ENCODE data around the gene EPB41L2. TPM values are rescaled to one million over a fixed set of nuclear protein-coding genes. Genes with fewer than 3 reads are reported as not detected.

EPB41L2 gene
- total and polyA plus RNA-seq, 2 donors (not counting 1 experiment from before 2014, with no cell fraction given), result 113 to 264 TPM

DNA sequence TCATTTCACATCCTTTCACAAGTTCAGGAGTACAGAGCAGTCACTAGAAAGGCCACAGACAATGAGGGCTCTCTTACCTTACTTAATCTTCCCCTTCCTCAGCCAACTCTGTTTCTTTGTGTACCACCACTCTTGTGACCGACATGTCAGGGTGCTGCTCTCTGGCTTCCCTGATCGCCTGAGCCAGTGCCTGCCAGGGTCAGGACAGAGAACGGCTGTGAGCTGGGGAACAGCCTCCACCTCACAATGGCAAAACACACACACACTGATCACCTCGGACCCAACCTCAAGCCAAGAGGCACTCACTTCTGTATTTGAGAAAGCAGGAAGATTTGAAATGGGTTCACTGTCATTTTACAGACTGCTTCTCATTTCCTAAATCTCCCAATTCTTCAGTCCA, 205.0 kb downstream of the EPB41L2 start:
- Histone ChIP-seq H3K27ac (ENCODE audit: insufficient read depth, low read length) (no peak overlapping the region), H3K36me3 (ENCODE audit: control insufficient read depth, insufficient read depth, low read length) (peaks cover 7% of the 10 kb centered on the region), H3K27me3 (ENCODE audit: control insufficient read depth, insufficient read depth, low read length) (no peaks in the 10 kb centered on the region), H3K9ac (ENCODE audit: insufficient read depth, low read length) (no peak overlapping the region), H4K20me1 (ENCODE audit: control insufficient read depth, extremely low read depth, insufficient read depth, low read length) (no peaks in the 10 kb centered on the region), H3K4me1 (ENCODE audit: control insufficient read depth, extremely low read depth, insufficient read depth, low read length) (peaks cover 6% of the 10 kb centered on the region), H2AFZ (ENCODE audit: low read length) (no peak overlapping the region), H3K79me2 (ENCODE audit: control insufficient read depth, insufficient read depth, low read length) (no peaks in the 10 kb centered on the region), H3K9me3 (ENCODE audit: control insufficient read depth, insufficient read depth, low read depth, low read length) (no peaks in the 10 kb centered on the region), H3K4me3 (replicated peaks in 1 of 4; ENCODE audit: control extremely low read depth in 1 of 4, insufficient read depth in 1 of 4, low read depth in 3 of 4, low read length in 4 of 4) (no peak overlapping the region), H3K4me2 (ENCODE audit: extremely low read depth, insufficient read depth, low read length) (no peak overlapping the region)
- no peak for DNase-seq (ENCODE audit: low read depth in 2 of 2)
- no peak for TF ChIP-seq EZH2 (IDR thresholded peaks at IDR 0.05; ENCODE audit: low read length, missing control alignments)
- TF ChIP-seq, protein P1, sequence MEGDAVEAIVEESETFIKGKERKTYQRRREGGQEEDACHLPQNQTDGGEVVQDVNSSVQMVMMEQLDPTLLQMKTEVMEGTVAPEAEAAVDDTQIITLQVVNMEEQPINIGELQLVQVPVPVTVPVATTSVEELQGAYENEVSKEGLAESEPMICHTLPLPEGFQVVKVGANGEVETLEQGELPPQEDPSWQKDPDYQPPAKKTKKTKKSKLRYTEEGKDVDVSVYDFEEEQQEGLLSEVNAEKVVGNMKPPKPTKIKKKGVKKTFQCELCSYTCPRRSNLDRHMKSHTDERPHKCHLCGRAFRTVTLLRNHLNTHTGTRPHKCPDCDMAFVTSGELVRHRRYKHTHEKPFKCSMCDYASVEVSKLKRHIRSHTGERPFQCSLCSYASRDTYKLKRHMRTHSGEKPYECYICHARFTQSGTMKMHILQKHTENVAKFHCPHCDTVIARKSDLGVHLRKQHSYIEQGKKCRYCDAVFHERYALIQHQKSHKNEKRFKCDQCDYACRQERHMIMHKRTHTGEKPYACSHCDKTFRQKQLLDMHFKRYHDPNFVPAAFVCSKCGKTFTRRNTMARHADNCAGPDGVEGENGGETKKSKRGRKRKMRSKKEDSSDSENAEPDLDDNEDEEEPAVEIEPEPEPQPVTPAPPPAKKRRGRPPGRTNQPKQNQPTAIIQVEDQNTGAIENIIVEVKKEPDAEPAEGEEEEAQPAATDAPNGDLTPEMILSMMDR (conservative IDR thresholded peaks at IDR 0.05 in 1 of 2, IDR thresholded peaks at IDR 0.05 in 1 of 2; ENCODE audit: low read depth in 1 of 2, low read length in 2 of 2), result no peak

DNA sequence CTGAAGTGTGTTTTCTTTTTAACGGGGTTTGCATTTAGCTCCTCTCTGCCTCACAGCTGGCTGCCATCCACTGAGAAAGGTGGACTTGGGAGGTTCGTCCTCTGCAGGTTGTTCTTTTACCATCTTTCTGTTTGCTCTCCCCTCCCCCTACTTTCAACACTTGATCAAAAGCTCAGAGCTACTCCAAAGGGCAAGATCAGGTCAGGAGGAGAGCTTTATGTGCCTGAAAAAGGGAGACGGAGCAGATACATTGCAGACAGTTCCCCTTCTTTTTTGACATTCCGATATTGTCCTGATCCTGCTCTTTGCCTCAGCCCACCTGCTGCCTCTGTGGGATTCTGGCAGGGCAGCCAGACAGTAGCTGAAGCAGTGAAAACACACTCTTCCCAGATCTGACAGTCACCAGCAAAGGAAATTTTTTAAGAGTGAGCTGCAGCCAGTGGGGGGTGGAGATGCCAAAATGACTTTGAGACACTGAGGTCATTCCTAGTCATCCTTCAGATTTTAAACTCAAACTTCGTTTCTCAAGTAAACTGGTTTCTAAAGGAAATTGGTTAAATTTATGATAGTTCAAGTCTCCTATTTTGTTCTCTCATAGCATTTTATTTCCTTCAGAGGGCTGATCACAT, 209.4 kb downstream of the EPB41L2 start:
- H3K27ac ChIP-seq (ENCODE audit: insufficient read depth, low read length), result no peak overlapping the region
- H3K4me3 ChIP-seq (replicated peaks in 1 of 4; ENCODE audit: control extremely low read depth in 1 of 4, insufficient read depth in 1 of 4, low read depth in 3 of 4, low read length in 4 of 4), result no peak overlapping the region
- H3K4me1 ChIP-seq (ENCODE audit: control insufficient read depth, extremely low read depth, insufficient read depth, low read length), result peaks cover 6% of the 10 kb centered on the region
- peak overlapping the region; percentile 36 for H3K4me2 ChIP-seq (ENCODE audit: extremely low read depth, insufficient read depth, low read length)
- no peak overlapping the region for H3K9ac ChIP-seq (ENCODE audit: insufficient read depth, low read length)
- DNase-seq (ENCODE audit: low read depth in 2 of 2), result peak in 1 of 2 donors; percentile 67
- H3K36me3 ChIP-seq (ENCODE audit: control insufficient read depth, insufficient read depth, low read length), result peaks cover 5% of the 10 kb centered on the region
- H3K27me3 ChIP-seq (ENCODE audit: control insufficient read depth, insufficient read depth, low read length), result no peaks in the 10 kb centered on the region
- no peaks in the 10 kb centered on the region for H3K79me2 ChIP-seq (ENCODE audit: control insufficient read depth, insufficient read depth, low read length)
- TF ChIP-seq, protein P1 (conservative IDR thresholded peaks at IDR 0.05 in 1 of 2, IDR thresholded peaks at IDR 0.05 in 1 of 2; ENCODE audit: low read depth in 1 of 2, low read length in 2 of 2), result no peak
- TF ChIP-seq EZH2 (IDR thresholded peaks at IDR 0.05; ENCODE audit: low read length, missing control alignments), result no peak
- no peaks in the 10 kb centered on the region for H4K20me1 ChIP-seq (ENCODE audit: control insufficient read depth, extremely low read depth, insufficient read depth, low read length)
- H3K9me3 ChIP-seq (ENCODE audit: control insufficient read depth, insufficient read depth, low read depth, low read length), result no peaks in the 10 kb centered on the region
- H2AFZ ChIP-seq (ENCODE audit: low read length), result no peak overlapping the region

DNA sequence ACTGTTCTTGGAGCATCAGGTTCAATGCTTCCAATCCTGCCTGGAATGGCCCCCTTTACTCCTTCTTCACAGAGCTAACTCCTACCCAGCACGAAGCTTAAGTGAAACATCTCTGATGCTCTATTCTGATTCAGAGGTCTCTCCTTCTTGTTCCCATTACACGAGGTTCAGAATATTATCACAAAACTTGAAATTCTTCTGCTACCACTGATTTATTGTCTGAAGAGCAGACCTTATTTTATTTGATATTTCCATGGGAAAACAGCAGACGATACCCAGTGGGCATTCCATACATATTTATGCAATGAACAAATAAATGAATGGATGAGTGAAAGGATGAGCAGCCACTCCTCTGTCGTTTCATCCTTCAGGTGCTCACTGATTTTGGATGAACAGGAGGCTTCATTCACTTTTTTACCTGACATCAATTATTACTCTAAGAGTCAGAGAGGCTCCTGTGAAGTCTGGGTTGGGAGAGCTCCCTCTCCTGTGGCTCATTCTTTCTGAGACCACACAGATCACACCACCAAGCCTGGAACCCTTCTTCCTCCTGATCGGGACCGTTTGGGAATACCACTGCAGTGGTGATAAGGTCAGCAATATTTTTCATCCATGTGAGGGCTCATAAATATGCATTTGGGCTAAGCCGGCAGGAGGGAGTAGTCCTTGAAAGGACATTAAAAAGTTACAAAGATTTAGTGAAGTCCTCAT, 210.0 kb downstream of the EPB41L2 start:
- no peaks in the 10 kb centered on the region for H3K79me2 ChIP-seq (ENCODE audit: control insufficient read depth, insufficient read depth, low read length)
- peak in 1 of 2 donors; percentile 45 for DNase-seq (ENCODE audit: low read depth in 2 of 2)
- TF ChIP-seq, protein P1 (conservative IDR thresholded peaks at IDR 0.05 in 1 of 2, IDR thresholded peaks at IDR 0.05 in 1 of 2; ENCODE audit: low read depth in 1 of 2, low read length in 2 of 2), result no peak
- no peak for TF ChIP-seq EZH2 (IDR thresholded peaks at IDR 0.05; ENCODE audit: low read length, missing control alignments)
- H3K4me2 ChIP-seq (ENCODE audit: extremely low read depth, insufficient read depth, low read length), result no peak overlapping the region
- H3K4me1 ChIP-seq (ENCODE audit: control insufficient read depth, extremely low read depth, insufficient read depth, low read length), result peaks cover 6% of the 10 kb centered on the region
- no peak overlapping the region for H3K4me3 ChIP-seq (replicated peaks in 1 of 4; ENCODE audit: control extremely low read depth in 1 of 4, insufficient read depth in 1 of 4, low read depth in 3 of 4, low read length in 4 of 4)
- H3K9ac ChIP-seq (ENCODE audit: insufficient read depth, low read length), result no peak overlapping the region
- H3K27me3 ChIP-seq (ENCODE audit: control insufficient read depth, insufficient read depth, low read length), result no peaks in the 10 kb centered on the region
- no peaks in the 10 kb centered on the region for H3K9me3 ChIP-seq (ENCODE audit: control insufficient read depth, insufficient read depth, low read depth, low read length)
- H2AFZ ChIP-seq (ENCODE audit: low read length), result no peak overlapping the region
- H4K20me1 ChIP-seq (ENCODE audit: control insufficient read depth, extremely low read depth, insufficient read depth, low read length), result no peaks in the 10 kb centered on the region
- H3K27ac ChIP-seq (ENCODE audit: insufficient read depth, low read length), result no peak overlapping the region
- H3K36me3 ChIP-seq (ENCODE audit: control insufficient read depth, insufficient read depth, low read length), result peaks cover 3% of the 10 kb centered on the region
